ENCODE data around the gene CHCHD3. TPM values are rescaled to one million over a fixed set of nuclear protein-coding genes. Genes with fewer than 3 reads are reported as not detected.

Gene CHCHD3
- total RNA-seq, 1 experiment from 2014 or later: 89.9 TPM

DNA sequence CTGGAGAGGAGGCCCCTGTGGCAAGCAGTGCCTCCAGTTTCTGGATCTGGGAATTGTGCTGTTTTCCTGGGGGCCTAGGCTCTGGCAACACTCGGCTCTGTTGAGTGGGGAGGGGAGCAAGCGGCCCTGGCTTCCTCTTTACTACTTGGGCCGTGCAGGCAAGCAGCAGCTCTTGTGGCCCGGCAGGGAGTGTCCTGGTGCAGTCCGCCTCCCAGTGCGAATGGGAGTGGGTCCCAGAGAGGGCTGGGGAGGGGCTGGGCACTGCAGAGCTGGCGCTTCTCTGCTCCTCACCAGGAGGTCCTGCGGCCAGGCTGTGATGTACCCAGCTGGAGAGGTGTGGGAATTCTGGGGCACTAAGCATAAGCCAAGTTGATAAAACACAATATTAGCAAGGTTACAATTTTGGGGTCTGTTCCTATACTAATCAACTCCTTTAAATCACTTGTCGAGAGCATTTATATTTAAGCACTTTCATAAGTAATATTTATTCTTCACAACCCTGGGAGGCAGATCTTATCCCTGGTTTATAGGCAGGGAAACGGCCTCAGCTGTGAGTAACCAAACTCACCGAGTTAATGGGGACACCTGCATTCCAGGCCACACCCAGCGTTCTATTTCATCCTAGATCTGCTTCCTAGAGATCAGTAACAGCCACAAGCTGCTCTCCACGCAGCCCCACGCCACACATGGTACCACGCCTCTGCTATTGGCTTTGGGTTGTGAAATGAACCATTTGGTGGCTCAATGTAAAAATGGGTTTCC lies 322.2 kb downstream of the CHCHD3 start:
- CTCF ChIA-PET: no interaction called here
- Mint-ChIP-seq H3K4me3 (ENCODE audit: low read depth, unreplicated experiment) (no peak overlapping the region), H3K9me3 (ENCODE audit: low read depth, unreplicated experiment) (no peaks in the 10 kb centered on the region), H3K27ac (ENCODE audit: unreplicated experiment) (no peak overlapping the region), H3K4me1 (ENCODE audit: low read depth, unreplicated experiment) (no peaks in the 10 kb centered on the region), H3K27me3 (ENCODE audit: unreplicated experiment) (peaks cover 7% of the 10 kb centered on the region), H3K36me3 (ENCODE audit: insufficient read depth, unreplicated experiment) (no peaks in the 10 kb centered on the region)
- TF ChIP-seq, protein P1, sequence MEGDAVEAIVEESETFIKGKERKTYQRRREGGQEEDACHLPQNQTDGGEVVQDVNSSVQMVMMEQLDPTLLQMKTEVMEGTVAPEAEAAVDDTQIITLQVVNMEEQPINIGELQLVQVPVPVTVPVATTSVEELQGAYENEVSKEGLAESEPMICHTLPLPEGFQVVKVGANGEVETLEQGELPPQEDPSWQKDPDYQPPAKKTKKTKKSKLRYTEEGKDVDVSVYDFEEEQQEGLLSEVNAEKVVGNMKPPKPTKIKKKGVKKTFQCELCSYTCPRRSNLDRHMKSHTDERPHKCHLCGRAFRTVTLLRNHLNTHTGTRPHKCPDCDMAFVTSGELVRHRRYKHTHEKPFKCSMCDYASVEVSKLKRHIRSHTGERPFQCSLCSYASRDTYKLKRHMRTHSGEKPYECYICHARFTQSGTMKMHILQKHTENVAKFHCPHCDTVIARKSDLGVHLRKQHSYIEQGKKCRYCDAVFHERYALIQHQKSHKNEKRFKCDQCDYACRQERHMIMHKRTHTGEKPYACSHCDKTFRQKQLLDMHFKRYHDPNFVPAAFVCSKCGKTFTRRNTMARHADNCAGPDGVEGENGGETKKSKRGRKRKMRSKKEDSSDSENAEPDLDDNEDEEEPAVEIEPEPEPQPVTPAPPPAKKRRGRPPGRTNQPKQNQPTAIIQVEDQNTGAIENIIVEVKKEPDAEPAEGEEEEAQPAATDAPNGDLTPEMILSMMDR (IDR thresholded peaks at IDR 0.05; ENCODE audit: unreplicated experiment): no peak
- no TSS peak for BruUV-seq (replicated peaks)
- DNase-seq: no peak
- intact Hi-C loops (cut with micrococcal nuclease; ENCODE audit: unreplicated experiment): no loop called here

DNA sequence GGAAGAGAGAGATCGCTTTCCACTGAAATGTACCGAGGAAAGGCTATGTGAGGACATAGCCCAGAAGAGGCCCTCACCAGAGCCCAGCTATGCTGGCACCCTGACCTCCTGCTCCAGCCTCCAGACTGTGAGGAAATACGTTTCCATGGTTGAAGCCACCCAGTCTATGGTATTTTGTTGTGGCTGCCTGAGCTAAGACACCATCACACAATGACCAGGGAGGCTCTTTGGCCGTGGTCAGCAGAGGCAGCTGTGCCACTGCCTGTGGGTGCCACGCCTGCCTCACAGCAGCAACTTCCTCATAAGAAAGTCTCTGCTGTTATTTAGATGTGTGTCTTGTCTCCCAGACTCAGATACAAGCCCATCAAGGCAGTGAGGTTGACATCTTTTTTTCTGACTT lies 322.9 kb downstream of the CHCHD3 start:
- intact Hi-C loops (cut with micrococcal nuclease; ENCODE audit: unreplicated experiment): no loop called here
- Mint-ChIP-seq H3K9me3 (ENCODE audit: low read depth, unreplicated experiment) (no peaks in the 10 kb centered on the region), H3K27ac (ENCODE audit: unreplicated experiment) (no peak overlapping the region), H3K27me3 (ENCODE audit: unreplicated experiment) (peaks cover 14% of the 10 kb centered on the region), H3K4me3 (ENCODE audit: low read depth, unreplicated experiment) (no peak overlapping the region), H3K4me1 (ENCODE audit: low read depth, unreplicated experiment) (no peaks in the 10 kb centered on the region), H3K36me3 (ENCODE audit: insufficient read depth, unreplicated experiment) (no peaks in the 10 kb centered on the region)
- DNase-seq: no peak
- CTCF ChIA-PET: no interaction called here
- no TSS peak for BruUV-seq (replicated peaks)
- TF ChIP-seq, protein P1 (IDR thresholded peaks at IDR 0.05; ENCODE audit: unreplicated experiment): no peak

DNA sequence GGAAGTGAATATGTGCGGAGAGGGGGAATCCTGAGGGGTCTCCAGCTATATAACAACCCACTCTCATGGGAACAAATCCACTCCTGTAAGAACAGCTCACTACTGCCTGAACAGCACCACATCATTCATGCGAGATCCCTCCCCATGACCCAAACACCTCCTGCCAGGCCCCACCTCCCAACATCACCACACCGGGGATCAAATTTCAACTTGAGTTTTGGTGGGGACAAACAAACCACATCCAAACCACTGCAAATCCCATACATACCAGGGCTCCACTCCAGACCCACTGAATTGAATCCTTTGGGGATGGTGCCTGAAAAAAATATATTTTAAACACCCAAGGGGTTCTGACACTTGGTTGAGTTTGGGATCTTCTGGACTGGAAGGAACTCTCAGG lies 324.1 kb downstream of the CHCHD3 start:
- intact Hi-C loops (cut with micrococcal nuclease; ENCODE audit: unreplicated experiment): no loop called here
- Mint-ChIP-seq H3K27me3 (ENCODE audit: unreplicated experiment) (peaks cover 15% of the 10 kb centered on the region), H3K27ac (ENCODE audit: unreplicated experiment) (no peak overlapping the region), H3K4me3 (ENCODE audit: low read depth, unreplicated experiment) (no peak overlapping the region), H3K9me3 (ENCODE audit: low read depth, unreplicated experiment) (no peaks in the 10 kb centered on the region), H3K36me3 (ENCODE audit: insufficient read depth, unreplicated experiment) (no peaks in the 10 kb centered on the region), H3K4me1 (ENCODE audit: low read depth, unreplicated experiment) (no peaks in the 10 kb centered on the region)
- TF ChIP-seq, protein P1 (IDR thresholded peaks at IDR 0.05; ENCODE audit: unreplicated experiment): no peak
- CTCF ChIA-PET: no interaction called here
- no peak for DNase-seq
- no TSS peak for BruUV-seq (replicated peaks)

DNA sequence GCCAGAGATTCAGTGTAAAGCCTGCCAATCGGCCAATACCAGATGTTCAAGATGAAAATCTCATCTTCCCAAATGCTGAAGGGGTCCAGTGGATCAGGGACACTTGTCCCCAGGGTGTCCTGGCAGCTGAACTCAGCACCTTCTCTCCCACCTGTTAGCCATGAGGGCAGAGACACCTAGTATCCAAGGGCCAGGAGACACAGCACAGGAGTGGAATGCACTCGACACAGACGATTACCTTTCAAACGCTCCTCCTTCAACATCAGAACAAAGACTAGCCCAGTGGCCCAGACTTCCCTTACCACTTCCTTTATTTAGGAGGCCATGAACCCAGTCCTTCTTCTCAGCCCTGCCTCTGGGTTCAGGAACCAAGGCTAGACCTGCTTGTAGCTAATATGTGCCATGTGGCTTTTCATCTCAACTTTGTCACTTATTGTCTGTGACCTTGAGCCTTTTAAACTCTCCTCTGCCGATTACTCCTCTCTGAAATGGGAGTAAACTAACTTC lies 325.4 kb downstream of the CHCHD3 start:
- Mint-ChIP-seq H3K9me3 (ENCODE audit: low read depth, unreplicated experiment) (no peaks in the 10 kb centered on the region), H3K4me3 (ENCODE audit: low read depth, unreplicated experiment) (no peak overlapping the region), H3K27ac (ENCODE audit: unreplicated experiment) (no peak overlapping the region), H3K36me3 (ENCODE audit: insufficient read depth, unreplicated experiment) (no peaks in the 10 kb centered on the region), H3K4me1 (ENCODE audit: low read depth, unreplicated experiment) (no peaks in the 10 kb centered on the region), H3K27me3 (ENCODE audit: unreplicated experiment) (peaks cover 15% of the 10 kb centered on the region)
- DNase-seq: no peak
- intact Hi-C loops (cut with micrococcal nuclease; ENCODE audit: unreplicated experiment): no loop called here
- TF ChIP-seq, protein P1 (IDR thresholded peaks at IDR 0.05; ENCODE audit: unreplicated experiment): no peak
- CTCF ChIA-PET: no interaction called here
- no TSS peak for BruUV-seq (replicated peaks)

All from Calu3 (cell line).